IMR-90 (cell line): Measurements from ENCODE around the gene KDELR3. TPM values are rescaled to one million over a fixed set of nuclear protein-coding genes. Genes with fewer than 3 reads are reported as not detected.

Experiments used
- ATAC-seq: fragments of 200-7000 bp; cut with Tn5 transposase; 2 replicates; pipeline ENCODE4 v1.9.1; 2020; ENCODE audit warnings: low read depth, mild to moderate bottlenecking, moderate library complexity
- BruUV-seq: library from RNA; stranded (reverse); fragments of 400-500 nt; replicated peaks from 2 replicates; lab custom pipeline; 2021; lab: Mats Ljungman, UMichigan
- CTCF ChIA-PET: fragments of 300-600 bp; formaldehyde crosslinking; extraction: SDS; loops from one replicate; lab custom pipeline; 2021; ENCODE audit warnings: antibody characterized with exemption; lab: Yijun Ruan, JAX
- POLR2A ChIA-PET: fragments of 300-600 bp; sonication (Branson Sonifier 250); formaldehyde crosslinking; loops from one replicate; lab custom pipeline; 2022; ENCODE audit warnings: antibody characterized with exemption; ENCODE audit not compliant: unreplicated experiment; lab: Charles Lee
- DNase-seq: peaks from one replicate; pipeline ENCODE4 v3.0.0; 2013
- H2AFZ ChIP-seq: replicated peaks from 2 replicates; pipeline ENCODE3; 2013; ENCODE audit warnings: low read length, mild to moderate bottlenecking; ENCODE audit not compliant: poor library complexity
- H2AK5ac ChIP-seq: 2 replicates; pipeline ENCODE4 v1.6.1; 2013; ENCODE audit warnings: low read depth, low read length, inconsistent platforms
- H2AK9ac ChIP-seq: replicated peaks from 2 replicates; pipeline ENCODE3; 2013; ENCODE audit warnings: mild to moderate bottlenecking, low read depth, low read length, moderate library complexity; ENCODE audit not compliant: poor library complexity
- H2BK120ac ChIP-seq: 2 replicates; pipeline ENCODE4 v1.6.1; 2013; ENCODE audit warnings: low read depth, low read length, inconsistent platforms
- H2BK15ac ChIP-seq: 3 replicates; pipeline ENCODE4 v1.6.1; 2013; ENCODE audit warnings: low read depth, low read length, inconsistent platforms
- H2BK20ac ChIP-seq: 2 replicates; pipeline ENCODE4 v1.6.1; 2013; ENCODE audit warnings: low read depth, mild to moderate bottlenecking, inconsistent platforms, low read length, moderate library complexity
- H2BK5ac ChIP-seq: 2 replicates; pipeline ENCODE4 v1.6.1; 2013; ENCODE audit warnings: mild to moderate bottlenecking, low read depth, low read length, inconsistent platforms; ENCODE audit not compliant: poor library complexity, severe bottlenecking
- H3K14ac ChIP-seq: replicated peaks from 2 replicates; pipeline ENCODE4 v1.6.1; 2013; ENCODE audit warnings: low read depth, low read length, inconsistent platforms
- H3K18ac ChIP-seq: 2 replicates; pipeline ENCODE4 v1.6.1; 2013; ENCODE audit warnings: low read depth, low read length, control low read depth
- H3K23ac ChIP-seq: 2 replicates; pipeline ENCODE4 v1.6.1; 2013; ENCODE audit warnings: low read depth, low read length, inconsistent platforms
- H3K27ac ChIP-seq: 2 replicates; pipeline ENCODE4 v1.5.1; 2013; ENCODE audit warnings: mild to moderate bottlenecking, control low read depth, low read length; ENCODE audit not compliant: insufficient read depth
- H3K27me3 ChIP-seq: 2 replicates; pipeline ENCODE4 v1.6.1; 2013; ENCODE audit warnings: low read length; ENCODE audit not compliant: control insufficient read depth, insufficient read depth
- H3K36me3 ChIP-seq: 2 replicates; pipeline ENCODE4 v1.6.1; 2013; ENCODE audit warnings: low read length, mixed read lengths; ENCODE audit not compliant: control insufficient read depth, insufficient read depth
- H3K4ac ChIP-seq: 2 replicates; pipeline ENCODE4 v1.6.1; 2013; ENCODE audit warnings: low read depth, low read length, inconsistent platforms
- H3K4me1 ChIP-seq: 2 replicates; pipeline ENCODE4 v1.6.1; 2013; ENCODE audit warnings: low read length, mixed read lengths; ENCODE audit not compliant: control insufficient read depth, insufficient read depth
- H3K4me2 ChIP-seq: 2 replicates; pipeline ENCODE4 v1.6.1; 2013; ENCODE audit warnings: low read depth, mild to moderate bottlenecking, control low read depth, low read length, moderate library complexity
- H3K4me3 ChIP-seq: 2 replicates; pipeline ENCODE4 v1.5.1; 2013; ENCODE audit warnings: low read depth, mild to moderate bottlenecking, control low read depth, low read length, moderate library complexity; ENCODE audit not compliant: insufficient read depth
- H3K56ac ChIP-seq: 2 replicates; pipeline ENCODE4 v1.6.1; 2013; ENCODE audit warnings: low read length, inconsistent platforms; ENCODE audit not compliant: insufficient read depth; ENCODE audit errors: extremely low read depth
- H3K79me1 ChIP-seq, 2 experiments: 2 replicates each; pipeline ENCODE4 v1.6.1; 2013; ENCODE audit warnings: low read length in 2 of 2, inconsistent platforms in 1 of 2, low read depth in 1 of 2
- H3K9ac ChIP-seq: 2 replicates; pipeline ENCODE4 v1.6.1; 2013; ENCODE audit warnings: low read depth, low read length, control low read depth
- H3K9me1 ChIP-seq: 2 replicates; pipeline ENCODE4 v1.6.1; 2013; ENCODE audit warnings: low read length, inconsistent platforms; ENCODE audit not compliant: insufficient read depth
- H3K9me3 ChIP-seq: 2 replicates; pipeline ENCODE4 v1.6.1; 2013; ENCODE audit warnings: low read length; ENCODE audit not compliant: control insufficient read depth, insufficient read depth
- H4K20me1 ChIP-seq: 2 replicates; pipeline ENCODE4 v1.6.1; 2013; ENCODE audit warnings: low read length, inconsistent platforms; ENCODE audit not compliant: insufficient read depth
- H4K5ac ChIP-seq: 2 replicates; pipeline ENCODE4 v1.6.1; 2013; ENCODE audit warnings: mild to moderate bottlenecking, low read depth, low read length, control low read depth
- H4K8ac ChIP-seq, 2 experiments: 2 replicates each; pipeline ENCODE4 v1.6.1; 2013; ENCODE audit warnings: low read depth in 2 of 2, low read length in 2 of 2, control low read depth in 1 of 2, inconsistent platforms in 1 of 2
- H4K91ac ChIP-seq: 2 replicates; pipeline ENCODE4 v1.6.1; 2013; ENCODE audit warnings: low read depth, low read length, inconsistent platforms; ENCODE audit not compliant: insufficient read depth
- BHLHE40 ChIP-seq: fragments of 150-350 bp; IDR thresholded peaks from 2 replicates; pipeline ENCODE4 v1.6.1; 2016; ENCODE audit warnings: mild to moderate bottlenecking, low read depth, low read length
- CEBPB ChIP-seq: IDR thresholded peaks from 2 replicates; pipeline ENCODE4 v1.6.1; 2012; ENCODE audit warnings: low read depth, low read length, improper control_type of control experiment
- CHD1 ChIP-seq: IDR thresholded peaks from 2 replicates; pipeline ENCODE4 v1.6.1; 2012; ENCODE audit warnings: low read depth, low read length, improper control_type of control experiment
- FOS ChIP-seq: fragments of 150-350 bp; IDR thresholded peaks from 2 replicates; pipeline ENCODE4 v1.6.1; 2016; ENCODE audit warnings: low read depth, low read length
- MAFK ChIP-seq: IDR thresholded peaks from 2 replicates; pipeline ENCODE4 v1.6.1; 2012; ENCODE audit warnings: low read depth, low read length, improper control_type of control experiment
- MAZ ChIP-seq: IDR thresholded peaks from 2 replicates; pipeline ENCODE4 v1.6.1; 2012; ENCODE audit warnings: low read depth, mild to moderate bottlenecking, low read length, improper control_type of control experiment, moderate library complexity, borderline replicate concordance
- MXI1 ChIP-seq: IDR thresholded peaks from 2 replicates; pipeline ENCODE4 v1.6.1; 2012; ENCODE audit warnings: low read depth, mild to moderate bottlenecking, low read length, moderate library complexity, borderline replicate concordance
- NFE2L2 ChIP-seq: fragments of 150-350 bp; IDR thresholded peaks from 2 replicates; pipeline ENCODE4 v1.6.1; 2016; ENCODE audit warnings: low read depth, mild to moderate bottlenecking, low read length
- POLR2A ChIP-seq: IDR thresholded peaks from 2 replicates; pipeline ENCODE4 v1.6.1; 2012; ENCODE audit warnings: mild to moderate bottlenecking, low read depth, low read length
- RAD21 ChIP-seq: IDR thresholded peaks from 2 replicates; pipeline ENCODE4 v1.6.1; 2012; ENCODE audit warnings: low read length, improper control_type of control experiment
- RCOR1 ChIP-seq: IDR thresholded peaks from 2 replicates; pipeline ENCODE4 v1.6.1; 2012; ENCODE audit warnings: mild to moderate bottlenecking, low read length, improper control_type of control experiment; ENCODE audit not compliant: insufficient replicate concordance
- RFX5 ChIP-seq: IDR thresholded peaks from 2 replicates; pipeline ENCODE4 v1.8.0; 2012; ENCODE audit warnings: low read depth, mild to moderate bottlenecking, low read length, moderate library complexity
- SMC3 ChIP-seq: fragments of 150-350 bp; IDR thresholded peaks from 2 replicates; pipeline ENCODE4 v1.6.1; 2016; ENCODE audit warnings: low read depth, mild to moderate bottlenecking, antibody characterized with exemption, low read length, moderate library complexity
- WGBS, 2 experiments: methylation state at CpG; one replicate each; pipeline versions ENCODE4 v1.1.5 to v1.1.7; 2013; ENCODE audit warnings: missing lambda C conversion rate in 2 of 2; ENCODE audit not compliant: insufficient read length in 1 of 2; ENCODE audit errors: extremely low coverage in 2 of 2; 5-methylcytosine and 5-hydroxymethylcytosine counted together
- dilution Hi-C: fragments of 300-500 bp; cut with HindIII; formaldehyde crosslinking; loops from one replicate; pipeline ENCODE4 v1.14.3; 2018; ENCODE audit warnings: low sequenced_read_pairs; ENCODE audit not compliant: unreplicated experiment
- in situ Hi-C: fragments of 300-500 bp; cut with MboI; formaldehyde crosslinking; loops from 3 replicates; pipeline ENCODE4 v1.14.3; 2019; ENCODE audit warnings: low sequenced_read_pairs, inconsistent platforms, mixed read lengths
- intact Hi-C: fragments of 100-400 bp; cut with micrococcal nuclease; formaldehyde crosslinking; loops from 2 replicates; pipeline ENCODE4 v1.10.0; 2022
- polyA plus RNA-seq, 3 experiments: library from polyadenylated mRNA; depleted of rRNA; stranded (reverse); fragments of >200 nt; gene quantifications; 2 replicates each; pipeline ENCODE4 v1.2.3, GENCODE V29; 2012; ENCODE audit warnings: low replicate concordance in 1 of 3
- total RNA-seq: library from RNA; depleted of rRNA; stranded (reverse); fragments of >200 nt; gene quantifications from 2 replicates; pipeline ENCODE4 v1.2.3, GENCODE V29; 2012
- TF ChIP-seq, protein P1 (sequence below): conservative IDR thresholded peaks from 2 replicates; pipeline ENCODE4 v1.5.1; 2012; ENCODE audit warnings: mild to moderate bottlenecking, low read depth, low read length, improper control_type of control experiment
- TF ChIP-seq, protein P2 (sequence below): fragments of 150-350 bp; IDR thresholded peaks from 2 replicates; pipeline ENCODE4 v1.6.1; 2017; ENCODE audit warnings: mild to moderate bottlenecking, antibody characterized with exemption, low read length, low read depth
- TF ChIP-seq, protein P3 (sequence below): fragments of 150-350 bp; IDR thresholded peaks from 2 replicates; pipeline ENCODE4 v1.6.1; 2016; ENCODE audit warnings: low read depth, mild to moderate bottlenecking, low read length, moderate library complexity, borderline replicate concordance

Gene KDELR3
- total and polyA plus RNA-seq, 2 of the 4 experiments (the other 2 are of a cell fraction): 129 to 224 TPM

DNA sequence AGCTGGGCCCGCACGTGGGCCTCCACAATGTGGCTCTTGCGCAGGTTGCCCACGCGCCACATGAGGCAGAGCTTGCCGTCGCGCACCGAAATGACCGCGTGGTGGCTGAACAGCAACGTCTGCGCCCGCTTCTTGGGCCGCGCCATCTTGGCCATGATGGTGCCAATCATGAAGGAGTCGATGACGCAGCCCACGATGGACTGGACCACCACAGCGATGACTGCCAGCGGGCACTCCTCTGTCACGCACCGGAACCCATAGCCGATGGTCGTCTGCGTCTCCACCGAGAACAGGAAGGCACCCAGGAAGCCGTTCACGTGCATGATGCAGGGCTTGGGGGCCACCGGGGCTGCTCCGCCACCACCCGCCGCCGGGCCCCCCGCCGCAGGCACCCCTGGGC, 40.4 kb upstream of the KDELR3 start:
- Histone ChIP-seq H4K5ac (no peak overlapping the region), H3K56ac (no peak overlapping the region), H3K27ac (no peak overlapping the region), H3K27me3 (peaks cover 10% of the 10 kb centered on the region; the same call in 1 of the 2 replicates), H3K36me3 (no peaks in the 10 kb centered on the region), H3K9ac (no peak overlapping the region), H2BK15ac (no peak overlapping the region), H2AFZ (no peak overlapping the region), H3K4me2 (no peak overlapping the region), H2BK5ac (no peak overlapping the region), H2AK9ac (no peak overlapping the region), H2AK5ac (no peak overlapping the region), H2BK120ac (no peak overlapping the region), H3K9me3 (no peaks in the 10 kb centered on the region), H3K23ac (no peak overlapping the region), H4K91ac (no peak overlapping the region), H4K20me1 (no peaks in the 10 kb centered on the region; the same call in 1 of the 2 replicates), H3K14ac (no peak overlapping the region), H3K4ac (no peak overlapping the region), H4K8ac (no peak overlapping the region), H3K4me3 (no peak overlapping the region), H3K18ac (no peak overlapping the region), H3K9me1 (no peaks in the 10 kb centered on the region), H3K4me1 (peaks cover 2% of the 10 kb centered on the region; the same call in 1 of the 2 replicates), H2BK20ac (no peak overlapping the region), H3K79me1 (no peaks in the 10 kb centered on the region)
- dilution Hi-C loops: no loop called here
- intact Hi-C loops: no loop called here
- in situ Hi-C loops: no loop called here
- BruUV-seq: no TSS peak
- no peak for DNase-seq
- ATAC-seq: no peak
- CTCF ChIA-PET: no interaction called here
- 93% methylated on average over 35 of the region's 36 CpGs; no CpG with 5 or more reads in 1 of the 2 experiments for WGBS, 2 experiments
- POLR2A ChIA-PET: no interaction called here
- TF ChIP-seq CHD1 (no peak), CEBPB (no peak), RAD21 (no peak), MAZ (no peak), SMC3 (no peak), MAFK (no peak), POLR2A (no peak), MXI1 (no peak), RCOR1 (no peak), RFX5 (no peak), NFE2L2 (no peak), BHLHE40 (no peak), FOS (no peak)
- TF ChIP-seq, protein P1, sequence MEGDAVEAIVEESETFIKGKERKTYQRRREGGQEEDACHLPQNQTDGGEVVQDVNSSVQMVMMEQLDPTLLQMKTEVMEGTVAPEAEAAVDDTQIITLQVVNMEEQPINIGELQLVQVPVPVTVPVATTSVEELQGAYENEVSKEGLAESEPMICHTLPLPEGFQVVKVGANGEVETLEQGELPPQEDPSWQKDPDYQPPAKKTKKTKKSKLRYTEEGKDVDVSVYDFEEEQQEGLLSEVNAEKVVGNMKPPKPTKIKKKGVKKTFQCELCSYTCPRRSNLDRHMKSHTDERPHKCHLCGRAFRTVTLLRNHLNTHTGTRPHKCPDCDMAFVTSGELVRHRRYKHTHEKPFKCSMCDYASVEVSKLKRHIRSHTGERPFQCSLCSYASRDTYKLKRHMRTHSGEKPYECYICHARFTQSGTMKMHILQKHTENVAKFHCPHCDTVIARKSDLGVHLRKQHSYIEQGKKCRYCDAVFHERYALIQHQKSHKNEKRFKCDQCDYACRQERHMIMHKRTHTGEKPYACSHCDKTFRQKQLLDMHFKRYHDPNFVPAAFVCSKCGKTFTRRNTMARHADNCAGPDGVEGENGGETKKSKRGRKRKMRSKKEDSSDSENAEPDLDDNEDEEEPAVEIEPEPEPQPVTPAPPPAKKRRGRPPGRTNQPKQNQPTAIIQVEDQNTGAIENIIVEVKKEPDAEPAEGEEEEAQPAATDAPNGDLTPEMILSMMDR: no peak
- TF ChIP-seq, protein P2, sequence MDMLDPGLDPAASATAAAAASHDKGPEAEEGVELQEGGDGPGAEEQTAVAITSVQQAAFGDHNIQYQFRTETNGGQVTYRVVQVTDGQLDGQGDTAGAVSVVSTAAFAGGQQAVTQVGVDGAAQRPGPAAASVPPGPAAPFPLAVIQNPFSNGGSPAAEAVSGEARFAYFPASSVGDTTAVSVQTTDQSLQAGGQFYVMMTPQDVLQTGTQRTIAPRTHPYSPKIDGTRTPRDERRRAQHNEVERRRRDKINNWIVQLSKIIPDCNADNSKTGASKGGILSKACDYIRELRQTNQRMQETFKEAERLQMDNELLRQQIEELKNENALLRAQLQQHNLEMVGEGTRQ: no peak
- TF ChIP-seq, protein P3, sequence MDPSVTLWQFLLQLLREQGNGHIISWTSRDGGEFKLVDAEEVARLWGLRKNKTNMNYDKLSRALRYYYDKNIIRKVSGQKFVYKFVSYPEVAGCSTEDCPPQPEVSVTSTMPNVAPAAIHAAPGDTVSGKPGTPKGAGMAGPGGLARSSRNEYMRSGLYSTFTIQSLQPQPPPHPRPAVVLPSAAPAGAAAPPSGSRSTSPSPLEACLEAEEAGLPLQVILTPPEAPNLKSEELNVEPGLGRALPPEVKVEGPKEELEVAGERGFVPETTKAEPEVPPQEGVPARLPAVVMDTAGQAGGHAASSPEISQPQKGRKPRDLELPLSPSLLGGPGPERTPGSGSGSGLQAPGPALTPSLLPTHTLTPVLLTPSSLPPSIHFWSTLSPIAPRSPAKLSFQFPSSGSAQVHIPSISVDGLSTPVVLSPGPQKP: no peak
